Motor neuron (in vitro differentiated cells): Measurements from ENCODE around the gene METRNL. TPM values are rescaled to one million over a fixed set of nuclear protein-coding genes. Genes with fewer than 3 reads are reported as not detected.
"Not testable (repeated sequence)": the region's sequence is repeated elsewhere in the genome, so short reads cannot be mapped to it uniquely, and the experiment has no call there.

Source experiments
- ATAC-seq, 8 experiments: fragments of 200-7000 bp; cut with Tn5 transposase; replicated peaks in 6 of 8; 2 replicates each; pipeline ENCODE4 v1.8.0; 2021; ENCODE audit warnings: mild to moderate bottlenecking in 8 of 8, moderate library complexity in 8 of 8
- H3K27ac ChIP-seq, 2 donors: fragments of 250-450 bp; sonication (Bioruptor Pico); 2 replicates each; pipeline ENCODE4 v1.9.0; 2021; ENCODE audit warnings: antibody characterized with exemption in 2 of 2, mild to moderate bottlenecking in 2 of 2, moderate library complexity in 1 of 2
- H3K4me1 ChIP-seq, 2 donors: fragments of 250-450 bp; sonication (Bioruptor Pico); replicated peaks in 1 of 2; 2 replicates each; pipeline ENCODE4 v1.6.1; 2021; ENCODE audit warnings: antibody characterized with exemption in 2 of 2, mild to moderate bottlenecking in 2 of 2, moderate library complexity in 1 of 2
- H3K4me3 ChIP-seq, 5 donors: fragments of 250-450 bp; sonication (Bioruptor Pico); 2 replicates each; pipeline ENCODE4 v1.9.0; 2021; ENCODE audit warnings: antibody characterized with exemption in 5 of 5, mild to moderate bottlenecking in 5 of 5, moderate library complexity in 4 of 5
- WGBS, 10 experiments: fragments of 450-650 bp; shearing (Covaris generic); methylation state at CpG; one replicate each; pipeline ENCODE4 v1.0.0; 2022; 5-methylcytosine and 5-hydroxymethylcytosine counted together
- in situ Hi-C, 9 experiments: fragments of 400-800 bp; cut with MboI; loops; one replicate each; pipeline ENCODE4 v1.15.0; 2021; ENCODE audit warnings: low sequenced_read_pairs in 9 of 9, low pct_unique_long_range_greater_than_20kb in 2 of 9; ENCODE audit not compliant: unreplicated experiment in 9 of 9
- total RNA-seq, 8 experiments: library from RNA; unstranded; fragments of 300-600 nt; gene quantifications; 2 replicates each; pipeline versions ENCODE4 v1.2.3 to v1.2.4, GENCODE V29; 2022

METRNL gene
- total RNA-seq: 100 to 1,000 TPM in 1 of 8 experiments, 10 to 100 TPM in 2, 1 to 10 TPM in 5; 1.5 to 122 (median 6.3) TPM

GRCh38 chr17:83079352-83079747 is at the start of gene METRNL:
METRNL (plus strand) TSS chr17:83079609; CDS start chr17:83079816, 207 bp downstream.
- ATAC-seq: peak; percentile 4 to 61 (median 54)
- Histone ChIP-seq H3K4me1 (peaks cover 0 to 29% of the 10 kb centered on the region in 2 donors), H3K27ac (peak within 1 kb of the TSS in 1 of 2 donors; percentile 42), H3K4me3 (peak within 1 kb of the TSS; percentile 34 to 97 (median 71))
- in situ Hi-C loops: no loop called here
- no CpG with 5 or more reads among the region's 69 CpGs for WGBS, 10 experiments

GRCh38 chr17:83030432-83030831 is 49.0 kb upstream of the METRNL start:
- in situ Hi-C loops: no loop called here
- Histone ChIP-seq H3K27ac (no peak overlapping the region), H3K4me1 (no peaks in the 10 kb centered on the region), H3K4me3 (no peak overlapping the region)
- no peak for ATAC-seq
- 86 to 93% (median 87%) methylated on average over 3 to 4 of the region's 23 CpGs; no CpG with 5 or more reads in 7 of the 10 experiments for WGBS, 10 experiments

GRCh38 chr17:83031321-83031945 is 48.0 kb upstream of the METRNL start:
- in situ Hi-C loops: no loop called here
- Histone ChIP-seq H3K4me1 (no peaks in the 10 kb centered on the region), H3K27ac (no peak overlapping the region), H3K4me3 (no peak overlapping the region)
- ATAC-seq: no peak
- WGBS, 10 experiments: 80 to 100% (median 95%) methylated on average over 1 to 4 of the region's 35 CpGs; no CpG with 5 or more reads in 7 of the 10 experiments

- in situ Hi-C loops, H3K4me3 ChIP-seq: not testable (repeated sequence)
- 90 to 100% (median 95%) methylated on average over 2 to 4 of the region's 33 CpGs; no CpG with 5 or more reads in 7 of the 10 experiments for WGBS, 10 experiments
Measured at GRCh38 chr17:83031946-83032451, 47.4 kb upstream of the METRNL start.

GRCh38 chr17:83032781-83033180 is 46.6 kb upstream of the METRNL start:
- Histone ChIP-seq H3K27ac (no peak overlapping the region), H3K4me1 (peaks cover 3 to 9% of the 10 kb centered on the region in 2 donors), H3K4me3 (no peak overlapping the region)
- ATAC-seq: no peak
- 91 to 100% (median 98%) methylated on average over 1 to 16 of the region's 18 CpGs; no CpG with 5 or more reads in 3 of the 10 experiments for WGBS, 10 experiments
- in situ Hi-C loops: no loop called here

More at GRCh38 chr17:83031946-83032451, 47.4 kb upstream of the METRNL start:
- H3K27ac ChIP-seq, ATAC-seq, H3K4me1 ChIP-seq: not testable (repeated sequence)

GRCh38 chr17:83034525-83034924 is 44.9 kb upstream of the METRNL start:
- no peak for ATAC-seq
- 83 to 100% (median 94%) methylated on average over 1 to 11 of the region's 14 CpGs; no CpG with 5 or more reads in 3 of the 10 experiments for WGBS, 10 experiments
- H3K27ac ChIP-seq: no peak overlapping the region
- peaks cover 5 to 13% of the 10 kb centered on the region in 2 donors for H3K4me1 ChIP-seq
- H3K4me3 ChIP-seq: no peak overlapping the region
- in situ Hi-C loops: no loop called here

GRCh38 chr17:83035722-83036121 is 43.7 kb upstream of the METRNL start:
- Histone ChIP-seq H3K4me1 (peaks cover 5 to 13% of the 10 kb centered on the region in 2 donors), H3K4me3 (no peak overlapping the region), H3K27ac (no peak overlapping the region)
- 81 to 100% (median 97%) methylated on average over 1 to 7 of the region's 13 CpGs; no CpG with 5 or more reads in 4 of the 10 experiments for WGBS, 10 experiments
- ATAC-seq: no peak
- in situ Hi-C loops: no loop called here

- Histone ChIP-seq H3K4me3 (no peak overlapping the region), H3K4me1 (peaks cover 5 to 13% of the 10 kb centered on the region in 2 donors), H3K27ac (no peak overlapping the region)
- in situ Hi-C loops: no loop called here
- WGBS, 10 experiments: 92 to 100% (median 100%) methylated on average over 1 to 6 of the region's 7 CpGs; no CpG with 5 or more reads in 5 of the 10 experiments
- no peak for ATAC-seq
Measured at GRCh38 chr17:83036193-83036592, 43.2 kb upstream of the METRNL start.

- Histone ChIP-seq H3K4me3 (no peak overlapping the region), H3K4me1 (peaks cover 5 to 13% of the 10 kb centered on the region in 2 donors), H3K27ac (peak overlapping the region in 1 of 2 donors; percentile 85)
- ATAC-seq: no peak
- 76 to 100% (median 89%) methylated on average over 2 to 4 of the region's 7 CpGs; no CpG with 5 or more reads in 6 of the 10 experiments for WGBS, 10 experiments
- in situ Hi-C loops: no loop called here
Measured at GRCh38 chr17:83036666-83037065, 42.7 kb upstream of the METRNL start.

- ATAC-seq: peak in 5 of 8 experiments; percentile 30 to 95 (median 67)
- in situ Hi-C loops: no loop called here
- Histone ChIP-seq H3K27ac (peak overlapping the region in 1 of 2 donors; percentile 85), H3K4me1 (peaks cover 5 to 13% of the 10 kb centered on the region in 2 donors), H3K4me3 (no peak overlapping the region)
- WGBS, 10 experiments: 6 to 97% (median 85%) methylated on average over 3 to 12 of the region's 30 CpGs; no CpG with 5 or more reads in 2 of the 10 experiments
Measured at GRCh38 chr17:83037084-83037873, 42.1 kb upstream of the METRNL start.

- peaks cover 5 to 13% of the 10 kb centered on the region in 2 donors for H3K4me1 ChIP-seq
- no peak overlapping the region for H3K4me3 ChIP-seq
- in situ Hi-C loops: no loop called here
- ATAC-seq: peak in 5 of 8 experiments; percentile 29 to 93 (median 66)
- WGBS, 10 experiments: 20 to 100% (median 59%) methylated on average over 1 to 8 of the region's 9 CpGs; no CpG with 5 or more reads in 1 of the 10 experiments
- H3K27ac ChIP-seq: peak overlapping the region in 1 of 2 donors; percentile 85
Measured at GRCh38 chr17:83037874-83038165, 41.6 kb upstream of the METRNL start.

GRCh38 chr17:83038983-83039382 is 40.4 kb upstream of the METRNL start:
- 0 to 100% (median 84%) methylated on average over 1 to 3 of the region's 24 CpGs; no CpG with 5 or more reads in 6 of the 10 experiments for WGBS, 10 experiments
- ATAC-seq, H3K27ac ChIP-seq, in situ Hi-C loops, H3K4me3 ChIP-seq: not testable (repeated sequence)
- H3K4me1 ChIP-seq: peaks cover 5 to 13% of the 10 kb centered on the region in 2 donors

- in situ Hi-C loops: no loop called here
- Histone ChIP-seq H3K4me3 (no peak overlapping the region), H3K27ac (no peak overlapping the region), H3K4me1 (peaks cover 5 to 13% of the 10 kb centered on the region in 2 donors)
- no peak for ATAC-seq
- 90 to 100% (median 96%) methylated on average over 1 to 3 of the region's 3 CpGs for WGBS, 10 experiments
Measured at GRCh38 chr17:83041305-83041704, 38.1 kb upstream of the METRNL start.
